ENCODE results near the gene ANTXR1.

The ANTXR1 gene

GRCh38 chr2:69126341-69126740, 113.4 kb downstream of the ANTXR1 start:
- in situ Hi-C loops (cut with MboI; ENCODE audit: low sequenced_read_pairs) = no loop called here

GRCh38 chr2:69131452-69131851, 118.5 kb downstream of the ANTXR1 start:
- in situ Hi-C loops (cut with MboI; ENCODE audit: low sequenced_read_pairs) = no loop called here

- in situ Hi-C loops (cut with MboI; ENCODE audit: low sequenced_read_pairs) = no loop called here
These were observed 119.2 kb downstream of the ANTXR1 start for GRCh38 chr2:69131983-69132675.

- in situ Hi-C loops (cut with MboI; ENCODE audit: low sequenced_read_pairs) = no loop called here
These were observed 120.1 kb downstream of the ANTXR1 start for GRCh38 chr2:69132960-69133590.

- in situ Hi-C loops (cut with MboI; ENCODE audit: low sequenced_read_pairs) = no loop called here
These were observed 120.9 kb downstream of the ANTXR1 start for GRCh38 chr2:69133898-69134297.

GRCh38 chr2:69134306-69134945, 121.4 kb downstream of the ANTXR1 start:
- in situ Hi-C loops (cut with MboI; ENCODE audit: low sequenced_read_pairs) = no loop called here

- in situ Hi-C loops (cut with MboI; ENCODE audit: low sequenced_read_pairs) = no loop called here
These were observed 125.3 kb downstream of the ANTXR1 start for GRCh38 chr2:69138247-69138772.

- in situ Hi-C loops (cut with MboI; ENCODE audit: low sequenced_read_pairs) = no loop called here
These were observed 125.9 kb downstream of the ANTXR1 start for GRCh38 chr2:69138793-69139459.

- in situ Hi-C loops (cut with MboI; ENCODE audit: low sequenced_read_pairs) = no loop called here
These were observed 127.0 kb downstream of the ANTXR1 start for GRCh38 chr2:69139778-69140670.

- in situ Hi-C loops (cut with MboI; ENCODE audit: low sequenced_read_pairs) = no loop called here
These were observed 128.1 kb downstream of the ANTXR1 start for GRCh38 chr2:69141061-69141460.

GRCh38 chr2:69143748-69144360, 130.9 kb downstream of the ANTXR1 start:
- in situ Hi-C loops (cut with MboI; ENCODE audit: low sequenced_read_pairs) = no loop called here

GRCh38 chr2:69145204-69145603, 132.2 kb downstream of the ANTXR1 start:
- in situ Hi-C loops (cut with MboI; ENCODE audit: low sequenced_read_pairs) = no loop called here

GRCh38 chr2:69147841-69148533, 135.0 kb downstream of the ANTXR1 start:
- in situ Hi-C loops (cut with MboI; ENCODE audit: low sequenced_read_pairs) = no loop called here

- in situ Hi-C loops (cut with MboI; ENCODE audit: low sequenced_read_pairs) = no loop called here
These were observed 136.7 kb downstream of the ANTXR1 start for GRCh38 chr2:69149631-69150215.

GRCh38 chr2:69151931-69152330, 139.0 kb downstream of the ANTXR1 start:
- in situ Hi-C loops (cut with MboI; ENCODE audit: low sequenced_read_pairs) = no loop called here

- in situ Hi-C loops (cut with MboI; ENCODE audit: low sequenced_read_pairs) = no loop called here
These were observed 140.0 kb downstream of the ANTXR1 start for GRCh38 chr2:69152847-69153583.

- in situ Hi-C loops (cut with MboI; ENCODE audit: low sequenced_read_pairs) = no loop called here
These were observed 141.1 kb downstream of the ANTXR1 start for GRCh38 chr2:69154106-69154505.

GRCh38 chr2:69156624-69157023, 143.6 kb downstream of the ANTXR1 start:
- in situ Hi-C loops (cut with MboI; ENCODE audit: low sequenced_read_pairs) = no loop called here

Measured in HL-60/S4 treated with retinoic acid at 250 ng/mL for 4 days and 3 days (cell line).